ACC112 (cell line): ENCODE data around the gene RLN3.

Experiments
- H2AFZ ChIP-seq: fragments of 200-600 bp; sonication (generic); one replicate; pipeline ENCODE4 v1.6.0; 2017; ENCODE audit warnings: antibody characterized with exemption, low read length; ENCODE audit not compliant: unreplicated experiment
- H3K27ac ChIP-seq: fragments of 200-600 bp; sonication (generic); 2 replicates; pipeline ENCODE4 v1.5.1; 2014; ENCODE audit warnings: low read depth, mild to moderate bottlenecking, antibody characterized with exemption, low read length, moderate library complexity
- H3K27me3 ChIP-seq: fragments of 200-600 bp; sonication (generic); 2 replicates; pipeline ENCODE4 v1.6.1; 2014; ENCODE audit warnings: mild to moderate bottlenecking, antibody characterized with exemption, low read length, moderate library complexity, mixed read lengths; ENCODE audit not compliant: insufficient read depth
- H3K36me3 ChIP-seq: fragments of 200-600 bp; sonication (generic); 2 replicates; pipeline ENCODE4 v1.6.1; 2016; ENCODE audit warnings: mild to moderate bottlenecking, antibody characterized with exemption, low read length, moderate library complexity, mixed read lengths; ENCODE audit not compliant: insufficient read depth
- H3K4me1 ChIP-seq: fragments of 200-600 bp; sonication (generic); one replicate; pipeline ENCODE4 v1.6.1; 2016; ENCODE audit warnings: low read length, mixed read lengths; ENCODE audit not compliant: insufficient read depth, unreplicated experiment, control insufficient read depth
- H3K4me3 ChIP-seq: fragments of 200-600 bp; sonication (generic); 2 replicates; pipeline ENCODE4 v1.5.1; 2014; ENCODE audit warnings: mild to moderate bottlenecking, low read depth, low read length
- H3K79me2 ChIP-seq: fragments of 200-600 bp; sonication (generic); one replicate; pipeline ENCODE4 v1.6.0; 2016; ENCODE audit warnings: low read length; ENCODE audit not compliant: control insufficient read depth, unreplicated experiment, insufficient read depth

The RLN3 gene

GRCh38 chr19:14055396-14055795, 27.4 kb downstream of the RLN3 start:
- H3K27ac ChIP-seq = no peak overlapping the region
- H3K4me1 ChIP-seq = peaks cover 3% of the 10 kb centered on the region
- H2AFZ ChIP-seq = no peak overlapping the region
- H3K79me2 ChIP-seq = no peaks in the 10 kb centered on the region
- H3K27me3 ChIP-seq = peaks cover 7% of the 10 kb centered on the region
- no peak overlapping the region for H3K4me3 ChIP-seq
- H3K36me3 ChIP-seq = no peaks in the 10 kb centered on the region

DNA sequence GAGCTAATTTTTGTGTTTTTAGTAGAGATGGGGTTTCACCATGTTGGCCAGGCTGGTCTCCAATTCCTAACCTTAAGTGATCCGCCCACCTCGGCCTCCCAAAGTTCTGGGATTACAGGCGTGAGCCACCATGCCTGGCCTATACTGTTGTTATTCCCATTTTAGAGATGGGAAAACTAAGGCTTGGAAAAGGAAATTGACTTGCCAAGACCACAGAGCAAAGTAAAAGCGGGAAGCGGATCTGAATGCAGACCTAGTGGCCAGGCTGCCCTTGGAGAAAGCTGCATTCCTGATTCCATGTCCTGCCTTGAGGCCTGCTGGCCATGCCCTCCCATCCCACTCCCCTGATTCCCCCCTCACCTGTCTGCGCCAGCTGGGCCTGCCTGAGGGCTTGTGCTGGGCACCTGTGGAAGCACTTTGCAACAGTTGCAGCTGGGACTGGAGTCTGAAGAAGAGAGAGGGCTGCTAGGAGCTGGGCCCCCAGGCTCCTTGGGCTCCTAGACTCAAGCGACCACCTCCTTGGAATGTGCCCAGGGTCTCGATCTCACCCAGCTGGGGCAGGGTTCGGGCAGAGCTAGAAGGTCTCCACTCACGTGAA, 28.2 kb downstream of the RLN3 start:
- no peak overlapping the region for H3K4me3 ChIP-seq
- no peaks in the 10 kb centered on the region for H3K36me3 ChIP-seq

GRCh38 chr19:14056741-14057356, 28.9 kb downstream of the RLN3 start:
- peak overlapping the region; percentile 53 for H3K4me3 ChIP-seq

More for the DNA sequence above, 28.2 kb downstream of the RLN3 start:
- Histone ChIP-seq H2AFZ (no peak overlapping the region), H3K4me1 (peaks cover 3% of the 10 kb centered on the region), H3K27me3 (peaks cover 7% of the 10 kb centered on the region), H3K79me2 (no peaks in the 10 kb centered on the region), H3K27ac (no peak overlapping the region)

DNA sequence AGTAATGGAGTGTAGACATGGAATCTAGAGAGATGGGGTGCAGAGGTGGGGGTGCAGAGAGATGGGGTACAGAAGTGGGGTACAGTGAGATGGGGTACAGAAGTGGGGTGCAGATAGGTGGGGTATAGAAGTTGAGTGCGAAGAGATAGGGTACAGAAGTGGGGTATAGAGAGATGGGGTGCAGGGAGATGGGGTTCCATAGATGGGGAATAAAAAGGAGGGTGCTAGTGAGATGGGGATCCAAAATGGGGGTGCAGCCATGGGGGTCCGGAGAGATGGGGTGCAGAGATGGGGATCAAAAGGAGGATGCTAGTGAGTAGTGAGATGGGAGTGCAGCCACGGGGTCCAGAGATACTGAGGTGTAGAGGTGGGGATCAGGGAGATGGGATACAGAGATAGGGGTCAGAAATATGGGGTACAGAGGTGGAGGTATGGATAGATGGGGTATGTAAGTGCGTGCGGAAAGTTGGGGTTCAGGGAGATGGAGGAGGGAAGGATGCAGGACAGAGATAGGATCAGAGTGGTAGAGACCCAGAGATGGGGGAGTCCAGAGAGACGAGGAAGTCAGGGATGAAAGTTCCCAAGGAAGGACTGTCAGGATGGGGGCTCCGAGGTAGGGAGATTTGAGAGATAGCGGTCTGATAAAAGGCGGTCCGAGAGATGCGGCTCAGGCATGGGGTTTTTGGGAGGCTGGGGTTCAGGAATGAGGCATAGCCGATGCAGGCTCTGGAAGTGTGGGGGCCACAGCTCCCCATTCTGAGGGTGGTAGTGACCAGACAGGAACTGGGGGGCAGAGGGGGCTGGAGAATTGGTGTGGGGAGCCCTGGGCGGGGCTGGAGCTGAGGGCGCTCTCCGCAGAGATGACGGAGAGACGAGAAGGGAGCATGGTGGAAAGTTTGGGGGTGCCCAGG, 30.5 kb downstream of the RLN3 start:
- Histone ChIP-seq H3K79me2 (no peaks in the 10 kb centered on the region), H3K27ac (no peak overlapping the region), H3K4me1 (peaks cover 3% of the 10 kb centered on the region), H2AFZ (no peak overlapping the region), H3K36me3 (no peaks in the 10 kb centered on the region), H3K27me3 (peaks cover 7% of the 10 kb centered on the region), H3K4me3 (peak overlapping the region; percentile 59; the same call in 1 of the 2 replicates)

More at GRCh38 chr19:14056741-14057356, 28.9 kb downstream of the RLN3 start:
- no peaks in the 10 kb centered on the region for H3K79me2 ChIP-seq
- H2AFZ ChIP-seq = no peak overlapping the region
- H3K4me1 ChIP-seq = peaks cover 3% of the 10 kb centered on the region
- H3K36me3 ChIP-seq = no peaks in the 10 kb centered on the region
- peaks cover 7% of the 10 kb centered on the region for H3K27me3 ChIP-seq
- no peak overlapping the region for H3K27ac ChIP-seq

DNA sequence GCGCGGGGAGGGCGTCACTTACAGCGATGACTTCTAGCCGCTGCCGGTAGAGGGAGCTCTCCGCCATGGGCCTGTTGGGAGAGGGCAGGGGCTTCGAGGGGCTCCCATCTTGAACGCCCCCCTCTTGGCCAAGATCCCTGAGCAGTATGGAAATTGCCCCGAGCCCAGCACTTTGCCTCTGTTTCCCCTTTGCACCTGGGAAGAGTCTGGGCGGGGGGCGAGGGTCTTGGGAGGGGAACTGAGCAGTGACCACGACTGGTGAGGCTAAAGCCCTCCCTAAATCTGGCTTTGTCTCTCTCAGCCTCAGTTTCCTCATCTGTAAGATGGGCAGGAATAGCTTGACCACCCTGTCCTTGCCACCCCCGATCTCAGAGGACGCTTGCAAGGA, 31.1 kb downstream of the RLN3 start:
- H3K27ac ChIP-seq = no peak overlapping the region
- peaks cover 3% of the 10 kb centered on the region for H3K4me1 ChIP-seq
- H2AFZ ChIP-seq = no peak overlapping the region

DNA sequence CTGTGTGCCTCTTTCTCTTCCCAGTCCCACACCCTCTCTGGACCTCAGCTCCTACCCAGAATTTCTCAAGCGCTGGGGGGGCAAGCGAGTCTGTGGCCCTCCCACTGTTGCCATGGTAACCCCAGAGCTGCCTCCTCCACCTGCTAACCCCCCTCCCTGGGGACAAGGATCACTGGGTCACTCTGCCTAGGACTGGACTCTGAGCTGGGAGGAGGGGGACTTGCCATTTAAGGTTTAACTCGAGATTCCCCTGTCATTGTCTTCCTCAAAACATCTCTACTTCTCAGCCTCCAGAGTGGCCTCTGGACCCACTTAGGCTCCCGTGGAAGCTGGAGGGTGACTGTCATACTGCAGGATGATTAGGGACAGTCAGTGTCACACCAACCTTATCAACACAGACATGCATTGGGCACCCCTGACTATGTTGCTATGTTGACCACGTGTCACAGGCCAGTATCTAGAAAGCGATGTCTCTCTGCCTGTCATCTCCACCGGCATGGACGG, 31.8 kb downstream of the RLN3 start:
- Histone ChIP-seq H3K36me3 (no peaks in the 10 kb centered on the region), H3K27me3 (peaks cover 7% of the 10 kb centered on the region), H3K79me2 (no peaks in the 10 kb centered on the region), H2AFZ (no peak overlapping the region), H3K27ac (no peak overlapping the region), H3K4me1 (peaks cover 3% of the 10 kb centered on the region), H3K4me3 (no peak overlapping the region)

More for the DNA sequence above, 31.1 kb downstream of the RLN3 start:
- Histone ChIP-seq H3K36me3 (no peaks in the 10 kb centered on the region), H3K79me2 (no peaks in the 10 kb centered on the region), H3K4me3 (no peak overlapping the region), H3K27me3 (peaks cover 7% of the 10 kb centered on the region)

DNA sequence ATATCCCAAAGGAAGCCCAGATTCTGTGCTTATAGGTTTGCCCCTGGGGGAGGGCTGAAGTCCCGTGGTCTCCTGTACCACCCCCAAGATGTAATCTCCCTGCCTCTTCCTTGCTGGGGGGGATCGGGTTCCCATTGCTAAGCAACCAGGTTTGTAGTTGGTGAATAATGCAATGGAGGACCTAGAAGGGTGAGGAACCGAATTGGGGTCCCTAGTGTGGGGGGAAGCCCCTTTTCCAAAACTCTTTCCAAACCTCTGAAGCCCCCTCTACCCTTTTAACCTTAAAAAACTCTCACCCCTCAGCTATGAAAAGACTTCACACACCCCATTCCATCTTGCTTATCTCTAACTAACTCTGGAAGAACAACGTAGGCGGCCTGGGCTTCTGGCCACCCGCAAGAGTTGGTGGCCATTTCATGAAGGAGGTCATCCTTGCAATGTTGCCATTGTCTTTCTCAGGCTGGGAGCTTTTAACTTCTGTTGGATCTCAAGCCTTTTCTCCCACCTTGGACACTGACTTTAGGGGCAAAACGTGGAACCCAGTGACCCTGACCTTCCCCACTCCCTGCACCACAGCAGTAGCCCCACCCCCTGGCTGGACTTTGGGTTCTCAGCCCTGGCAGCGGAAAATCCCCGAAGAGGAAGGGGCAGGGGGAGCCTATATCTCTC, 33.3 kb downstream of the RLN3 start:
- no peak overlapping the region for H3K27ac ChIP-seq
- no peak overlapping the region for H2AFZ ChIP-seq
- H3K27me3 ChIP-seq = peaks cover 7% of the 10 kb centered on the region

DNA sequence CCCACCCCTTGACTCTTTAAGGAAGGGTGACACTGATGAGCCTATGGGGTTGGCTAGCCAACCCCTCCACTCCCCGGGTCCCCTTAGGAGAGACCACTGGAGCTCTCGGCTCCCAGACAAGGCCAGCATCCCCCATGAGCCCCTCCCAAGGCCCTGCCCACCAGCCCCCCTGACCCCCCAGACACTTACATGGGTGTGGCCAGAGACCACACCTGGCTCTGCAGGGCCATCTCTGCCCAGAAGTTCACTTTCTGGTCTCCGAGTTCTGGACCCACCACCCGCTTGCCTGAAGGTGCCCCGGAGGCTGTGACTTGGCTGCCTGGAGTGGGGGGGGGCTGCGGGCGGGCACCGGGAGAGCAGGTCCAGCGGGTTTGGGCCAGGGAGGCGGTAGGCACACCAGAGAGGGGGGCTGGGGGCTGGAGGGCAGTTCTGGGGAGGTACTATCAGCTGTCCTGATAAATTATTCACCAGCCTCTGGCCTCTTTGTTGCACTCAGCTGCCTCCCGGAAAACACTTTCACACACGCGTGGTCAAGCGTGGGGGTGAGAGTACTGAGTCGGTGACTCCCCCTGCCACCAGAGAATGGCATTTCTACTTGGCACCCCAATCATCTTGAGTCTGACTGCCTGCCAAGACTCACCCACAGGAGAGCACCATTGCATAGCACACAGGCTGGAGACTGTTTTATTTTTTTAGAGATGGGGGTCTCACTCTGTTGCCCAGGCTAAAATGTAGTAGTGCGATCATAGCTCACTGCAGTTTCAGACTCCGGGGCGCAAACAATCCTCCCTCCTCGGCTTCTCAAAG, 34.0 kb downstream of the RLN3 start, which contains the start of gene PALM3:
Gene PALM3, minus strand, starts transcription at position 326 of the 807 bp plus-strand sequence. Its CDS starts 96 bp downstream, at position 230.
- Histone ChIP-seq H3K27ac (no peak within 1 kb of the TSS), H2AFZ (no peak within 1 kb of the TSS), H3K79me2 (no peaks in the 10 kb centered on the region), H3K4me1 (peaks cover 3% of the 10 kb centered on the region), H3K36me3 (no peaks in the 10 kb centered on the region), H3K4me3 (no peak within 1 kb of the TSS), H3K27me3 (peaks cover 7% of the 10 kb centered on the region)

More for the DNA sequence above, 33.3 kb downstream of the RLN3 start:
- Histone ChIP-seq H3K4me3 (no peak overlapping the region), H3K4me1 (peaks cover 3% of the 10 kb centered on the region), H3K79me2 (no peaks in the 10 kb centered on the region), H3K36me3 (no peaks in the 10 kb centered on the region)

DNA sequence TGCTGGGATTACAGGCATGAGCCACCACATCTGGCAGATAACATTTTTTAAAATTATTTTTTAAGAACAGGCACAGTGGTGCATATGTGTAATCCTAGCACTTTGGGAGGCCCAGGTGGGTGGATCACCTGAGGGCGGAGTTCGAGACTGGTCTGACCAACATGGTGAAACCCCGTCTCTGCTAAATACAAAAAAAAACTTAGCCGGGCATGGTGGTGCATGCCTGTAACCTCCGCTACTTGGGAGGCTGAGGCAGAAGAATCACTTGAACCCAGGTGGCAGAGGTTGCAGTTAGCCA, 34.6 kb downstream of the RLN3 start:
- Histone ChIP-seq H3K4me3 (no peak overlapping the region), H3K36me3 (no peaks in the 10 kb centered on the region), H2AFZ (no peak overlapping the region), H3K27ac (no peak overlapping the region), H3K4me1 (peaks cover 3% of the 10 kb centered on the region), H3K79me2 (no peaks in the 10 kb centered on the region), H3K27me3 (peaks cover 7% of the 10 kb centered on the region)

- Histone ChIP-seq H2AFZ (no peak overlapping the region), H3K4me1 (peaks cover 3% of the 10 kb centered on the region), H3K4me3 (no peak overlapping the region), H3K36me3 (no peaks in the 10 kb centered on the region), H3K27me3 (peaks cover 7% of the 10 kb centered on the region), H3K79me2 (no peaks in the 10 kb centered on the region), H3K27ac (no peak overlapping the region)
Observed at GRCh38 chr19:14063105-14063504, 35.2 kb downstream of the RLN3 start.
